A172 (cell line): ENCODE measurements around the gene OR7G3. TPM values are rescaled to one million over a fixed set of nuclear protein-coding genes. Genes with fewer than 3 reads are reported as not detected.

Experiments
- DNase-seq: peaks from one replicate; pipeline ENCODE4 v3.0.0-alpha.2; 2015; ENCODE audit warnings: low spot score
- total RNA-seq: library from RNA; depleted of rRNA; stranded (reverse); fragments of >200 nt; shearing (Covaris generic); gene quantifications from 2 replicates; pipeline ENCODE4 v1.2.3, GENCODE V29; 2014; rRNA removed

OR7G3 gene
- total RNA-seq, 1 experiment from 2014 or later = not detected

DNA sequence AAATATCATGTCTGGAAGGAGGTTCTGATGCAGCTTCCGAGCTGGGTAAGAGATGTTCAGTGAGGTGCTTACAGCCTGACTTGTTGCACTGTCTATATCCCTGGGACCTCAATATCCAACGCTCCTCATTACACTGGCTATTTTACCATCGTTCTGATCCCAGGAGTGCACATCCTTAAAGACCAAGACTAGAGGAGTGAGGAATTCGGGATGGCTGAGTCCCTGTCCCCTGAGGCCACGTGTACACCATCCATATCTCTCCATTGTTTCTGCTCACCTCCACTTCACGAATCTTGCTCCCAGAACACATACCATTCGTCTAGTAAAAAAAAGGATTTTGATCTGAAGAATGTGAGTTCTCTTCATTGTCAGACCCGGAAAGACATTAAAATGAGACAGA lies 19.4 kb downstream of the OR7G3 start, which contains the start of gene OR7G2:
Gene OR7G2 (minus strand): TSS at position 101 of the 400 bp plus-strand sequence. CDS start 4,232 bp downstream, outside the sequence.
- DNase-seq = no peak

DNA sequence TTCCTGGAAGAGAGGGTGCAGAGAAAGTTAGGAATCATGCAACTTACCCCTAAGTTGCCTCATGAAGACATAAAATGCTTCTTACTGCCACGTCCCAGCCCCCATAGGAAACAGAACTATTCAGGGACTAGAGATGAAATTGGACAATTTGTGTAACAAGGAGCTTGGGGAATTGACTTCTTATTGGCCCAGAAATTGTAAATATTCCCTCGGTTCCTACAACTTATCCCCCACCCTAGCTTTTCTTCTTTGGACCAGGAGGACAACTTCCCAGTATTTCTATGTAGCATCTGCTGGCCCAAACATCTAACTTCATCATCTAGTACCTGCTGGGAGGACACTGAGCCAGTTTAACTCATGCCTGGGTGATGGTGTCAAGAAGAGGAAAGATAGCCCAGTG lies 40.0 kb downstream of the OR7G3 start, which contains the start of gene OR1M1:
Gene OR1M1 (plus strand): TSS at position 301 of the 400 bp plus-strand sequence. CDS start 6,184 bp downstream, outside the sequence.
- DNase-seq = no peak

DNA sequence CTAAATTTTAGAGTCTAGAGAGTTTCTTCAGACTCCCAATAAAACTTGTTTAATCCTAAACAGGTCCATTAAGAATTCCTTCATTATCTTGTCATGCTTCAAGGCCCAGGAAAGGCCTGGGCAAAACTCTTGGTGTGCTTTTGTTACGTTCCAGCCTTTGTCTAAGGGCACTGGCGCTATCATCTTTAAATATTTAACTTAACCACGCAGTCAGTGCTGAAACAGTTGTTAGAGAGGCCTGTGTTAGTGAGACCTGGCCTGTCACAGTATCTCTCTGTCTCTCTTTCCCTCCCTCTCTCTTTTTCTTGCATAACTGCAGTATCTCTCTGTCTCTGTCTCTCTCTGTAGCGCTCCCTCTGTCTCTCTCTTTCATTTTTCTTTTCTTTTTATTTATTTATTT lies 48.1 kb downstream of the OR7G3 start:
- DNase-seq = no peak

GRCh38 chr19:9076901-9077300 lies 49.8 kb downstream of the OR7G3 start:
- no peak for DNase-seq

Other genes starting within 250 kb of the OR7G3 start
- gene MUC16, start 116.5 kb downstream of the OR7G3 start, total RNA-seq = 0.02 TPM in 1 of 2 replicates, not detected in the other
- not detected in 2 replicates for gene OR1M1, start 39.9 kb downstream of the OR7G3 start, total RNA-seq
- not detected in 2 replicates for gene OR7G2, start 19.5 kb downstream of the OR7G3 start, total RNA-seq
- not detected in 2 replicates for gene OR7G1, start 11.2 kb downstream of the OR7G3 start, total RNA-seq
- gene ZNF317, start 13.4 kb upstream of the OR7G3 start, total RNA-seq = 16.4 and 20.1 TPM in 2 replicates
- not detected in 2 replicates for gene OR7D2, start 52.0 kb upstream of the OR7G3 start, total RNA-seq
- not detected in 2 replicates for gene OR7D4, start 92.6 kb upstream of the OR7G3 start, total RNA-seq
- not detected in 2 replicates for gene OR7E24, start 124.0 kb upstream of the OR7G3 start, total RNA-seq
- 8.9 and 13.8 TPM in 2 replicates for gene ZNF699, start 182.9 kb upstream of the OR7G3 start, total RNA-seq
- 16.8 and 19.8 TPM in 2 replicates for gene ZNF559, start 197.2 kb upstream of the OR7G3 start, total RNA-seq
- 3.3 and 14.8 TPM in 2 replicates for gene ZNF177, start 236.1 kb upstream of the OR7G3 start, total RNA-seq